Osteocyte (in vitro differentiated cells): Measurements from ENCODE around the gene EFNA5. TPM values are rescaled to one million over a fixed set of nuclear protein-coding genes. Genes with fewer than 3 reads are reported as not detected.
A peak's percentile ranks its signal among the peaks of the same experiment; 100 is the strongest.

ENCODE experiments used
- DNase-seq: peaks from one replicate; pipeline ENCODE4 v3.0.0; 2021; ENCODE audit warnings: mixed read lengths; ENCODE audit not compliant: unreplicated experiment; ENCODE audit errors: extremely low spot score
- H3K27ac Mint-ChIP-seq: one replicate; pipeline ENCODE4 v1.8.0; 2021; ENCODE audit warnings: mild to moderate bottlenecking, mixed read lengths; ENCODE audit not compliant: unreplicated experiment
- H3K27me3 Mint-ChIP-seq: one replicate; pipeline ENCODE4 v1.8.0; 2021; ENCODE audit warnings: mixed read lengths; ENCODE audit not compliant: unreplicated experiment
- H3K36me3 Mint-ChIP-seq: one replicate; pipeline ENCODE4 v1.8.0; 2021; ENCODE audit warnings: mixed read lengths; ENCODE audit not compliant: unreplicated experiment
- H3K4me1 Mint-ChIP-seq: one replicate; pipeline ENCODE4 v1.8.0; 2021; ENCODE audit warnings: mixed read lengths; ENCODE audit not compliant: unreplicated experiment
- H3K4me3 Mint-ChIP-seq: one replicate; pipeline ENCODE4 v1.8.0; 2021; ENCODE audit warnings: mild to moderate bottlenecking, moderate library complexity, mixed read lengths; ENCODE audit not compliant: unreplicated experiment
- H3K9me3 Mint-ChIP-seq: one replicate; pipeline ENCODE4 v1.8.0; 2021; ENCODE audit warnings: mixed read lengths; ENCODE audit not compliant: unreplicated experiment
- CTCF ChIP-seq: fragments of 200-600 bp; sonication (generic); IDR thresholded peaks from 2 replicates; pipeline ENCODE4 v1.5.0; 2021; ENCODE audit warnings: antibody characterized with exemption, mild to moderate bottlenecking, moderate library complexity
- total RNA-seq: library from RNA; stranded (reverse); gene quantifications from 2 replicates; pipeline ENCODE4 v1.2.1, GENCODE V29; 2021

EFNA5 gene
- total RNA-seq, 1 donor from 2014 or later = 34.2 TPM

DNA sequence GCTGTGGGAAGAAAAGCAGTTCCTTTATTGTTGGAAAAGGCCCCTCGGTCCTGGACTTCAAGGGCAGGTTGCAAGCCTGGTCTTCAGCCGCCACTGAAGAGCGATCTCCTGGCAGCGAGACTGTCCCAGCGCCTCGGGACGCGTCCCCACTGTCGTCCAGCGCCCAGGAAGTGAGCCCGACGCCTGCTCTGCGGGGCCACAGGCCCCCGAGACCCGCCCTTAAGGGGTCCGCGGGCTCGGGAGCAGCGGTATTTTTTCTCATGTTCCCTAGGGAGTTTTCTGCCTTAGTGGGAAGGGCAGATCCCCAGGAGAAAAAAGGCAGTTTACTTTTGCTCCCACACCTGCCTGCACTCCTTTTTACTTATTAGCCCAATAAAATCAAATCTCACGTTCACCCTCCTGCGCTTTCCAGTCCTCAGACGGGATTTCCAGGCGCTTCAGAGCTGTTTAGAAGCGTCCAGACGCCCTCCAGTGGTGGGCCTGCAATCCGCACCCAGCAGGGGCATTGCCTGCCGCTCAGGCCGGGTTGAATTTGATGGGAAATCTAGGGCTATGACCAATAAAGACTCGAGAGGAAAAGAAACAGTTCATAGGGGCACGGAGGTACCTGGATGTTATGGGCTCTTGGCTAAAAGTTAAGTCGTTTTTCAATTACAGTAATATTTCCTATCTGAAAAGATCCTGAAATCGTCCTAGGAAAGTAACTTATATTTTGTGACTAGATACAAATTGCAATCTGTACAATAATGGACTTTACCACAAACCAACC is 2.8 kb upstream of the EFNA5 start:
- peak; percentile 99 for TF ChIP-seq CTCF
- H3K4me1 Mint-ChIP-seq = peaks cover 10% of the 10 kb centered on the region
- H3K4me3 Mint-ChIP-seq = peak overlapping the region; percentile 83
- H3K9me3 Mint-ChIP-seq = no peaks in the 10 kb centered on the region
- no peaks in the 10 kb centered on the region for H3K27me3 Mint-ChIP-seq
- peak; percentile 96 for DNase-seq
- H3K36me3 Mint-ChIP-seq = no peaks in the 10 kb centered on the region
- peak overlapping the region; percentile 85 for H3K27ac Mint-ChIP-seq

DNA sequence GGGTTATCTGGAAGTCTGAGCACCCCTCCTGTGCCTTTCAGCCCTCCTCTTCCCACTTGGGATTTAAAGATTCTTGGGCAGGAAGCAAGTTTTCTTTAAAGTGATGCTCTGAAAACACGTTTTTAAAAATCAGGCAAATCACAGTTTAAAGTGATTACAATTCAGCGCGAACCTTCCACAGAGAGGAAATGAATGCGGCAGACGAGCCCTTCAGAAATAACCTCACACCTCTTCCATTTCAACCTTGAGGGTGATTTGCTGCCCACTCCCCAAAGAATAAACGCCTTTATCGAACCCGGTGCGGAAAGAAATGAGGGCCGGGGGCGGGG is 2.3 kb upstream of the EFNA5 start:
- Mint-ChIP-seq H3K27ac (peak overlapping the region; percentile 85), H3K4me1 (peaks cover 15% of the 10 kb centered on the region), H3K9me3 (no peaks in the 10 kb centered on the region), H3K4me3 (peak overlapping the region; percentile 83), H3K27me3 (no peaks in the 10 kb centered on the region), H3K36me3 (no peaks in the 10 kb centered on the region)
- DNase-seq = no peak
- no peak for TF ChIP-seq CTCF

GRCh38 chr5:107672211-107673038 is 1.7 kb upstream of the EFNA5 start:
- DNase-seq = peak; percentile 93
- no peaks in the 10 kb centered on the region for H3K27me3 Mint-ChIP-seq
- peaks cover 20% of the 10 kb centered on the region for H3K4me1 Mint-ChIP-seq
- peak overlapping the region; percentile 87 for H3K27ac Mint-ChIP-seq
- TF ChIP-seq CTCF = no peak
- peak overlapping the region; percentile 83 for H3K4me3 Mint-ChIP-seq
- no peaks in the 10 kb centered on the region for H3K36me3 Mint-ChIP-seq
- no peaks in the 10 kb centered on the region for H3K9me3 Mint-ChIP-seq

DNA sequence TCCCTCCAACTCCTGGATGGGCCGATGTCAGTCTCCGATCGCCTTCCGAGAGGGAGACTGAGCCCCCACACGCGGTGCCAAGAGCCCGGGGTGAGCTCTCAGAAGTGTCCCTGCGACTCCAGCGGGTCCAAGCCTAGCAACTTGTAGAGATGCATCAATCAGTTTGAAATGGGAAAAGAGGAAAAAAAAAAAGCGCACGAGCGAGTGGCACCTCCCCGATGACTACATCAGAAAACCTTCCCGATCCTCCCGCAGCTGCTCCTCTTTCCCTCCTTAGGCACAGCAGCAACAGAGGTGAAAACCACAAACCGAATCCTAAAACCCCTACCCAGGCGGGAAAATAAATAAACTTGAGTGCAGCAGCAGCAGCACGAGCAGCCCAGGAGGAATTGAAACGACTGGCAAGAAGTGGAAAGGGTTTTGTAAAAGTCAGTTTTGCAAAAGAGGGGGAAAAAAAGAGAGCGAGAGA is 1.0 kb upstream of the EFNA5 start:
- DNase-seq = no peak
- peaks cover 24% of the 10 kb centered on the region for H3K4me1 Mint-ChIP-seq
- no peaks in the 10 kb centered on the region for H3K27me3 Mint-ChIP-seq
- no peak for TF ChIP-seq CTCF
- peak overlapping the region; percentile 87 for H3K27ac Mint-ChIP-seq
- H3K9me3 Mint-ChIP-seq = no peaks in the 10 kb centered on the region
- H3K4me3 Mint-ChIP-seq = peak overlapping the region; percentile 83
- no peaks in the 10 kb centered on the region for H3K36me3 Mint-ChIP-seq
